ENCODE results near the gene SGPL1.

GRCh38 chr10:70899096-70899495, 83.3 kb downstream of the SGPL1 start:
- TF ChIP-seq YY1 (IDR thresholded peaks at IDR 0.05; ENCODE audit: low read depth) (no peak), REST (IDR thresholded peaks at IDR 0.05; ENCODE audit: low read depth) (no peak), NFIC (IDR thresholded peaks at IDR 0.05) (no peak), EP300 (IDR thresholded peaks at IDR 0.05; ENCODE audit: borderline replicate concordance) (no peak), EGR1 (IDR thresholded peaks at IDR 0.05) (no peak), FOXM1 (IDR thresholded peaks at IDR 0.05; ENCODE audit: borderline replicate concordance, low read depth) (no peak), TCF12 (IDR thresholded peaks at IDR 0.05; ENCODE audit: low read depth) (no peak)

Measured in Ishikawa (cell line).